Cardiac muscle cell (in vitro differentiated cells and primary cell): ENCODE measurements around the gene CARD10. TPM values are rescaled to one million over a fixed set of nuclear protein-coding genes. Genes with fewer than 3 reads are reported as not detected.
"Not testable (repeated sequence)": the region's sequence is repeated elsewhere in the genome, so short reads cannot be mapped to it uniquely, and the experiment has no call there.

Experiments
- DNase-seq, 2 donors: peaks; one replicate each; pipeline versions ENCODE4 v3.0.0 to v3.0.0-alpha.2; 2010 to 2017; ENCODE audit warnings: low read depth in 1 of 2, low spot score in 1 of 2
- H3K27ac ChIP-seq: fragments of 200-600 bp; sonication (generic); 2 replicates; pipeline ENCODE4 v1.5.1; 2016
- H3K27me3 ChIP-seq: fragments of 200-600 bp; sonication (generic); 2 replicates; pipeline ENCODE4 v1.6.0; 2016; ENCODE audit warnings: control low read depth
- H3K36me3 ChIP-seq: fragments of 200-600 bp; sonication (generic); 2 replicates; pipeline ENCODE4 v1.5.1; 2016; ENCODE audit warnings: control low read depth
- H3K4me1 ChIP-seq: fragments of 200-600 bp; sonication (generic); 2 replicates; pipeline ENCODE4 v1.8.1; 2017; ENCODE audit warnings: low read depth, mild to moderate bottlenecking, mixed run types
- H3K4me3 ChIP-seq: fragments of 200-600 bp; sonication (generic); 2 replicates; pipeline ENCODE4 v1.5.1; 2016; ENCODE audit warnings: mild to moderate bottlenecking
- H3K9me3 ChIP-seq: fragments of 200-600 bp; sonication (generic); 2 replicates; pipeline ENCODE4 v1.5.1; 2017; ENCODE audit warnings: low read depth, mild to moderate bottlenecking, control low read depth
- polyA plus RNA-seq: library from polyadenylated mRNA; unstranded; fragments of >200 nt; fragmentation: Nextera tagmentation; extraction: Ambion mirVana; gene quantifications from 2 replicates; pipeline ENCODE4 v1.2.1, GENCODE V29; 2016
- total RNA-seq: library from RNA; depleted of rRNA; stranded (reverse); fragments of >200 nt; gene quantifications from 2 replicates; pipeline ENCODE4 v1.2.3, GENCODE V29; 2016
- TF ChIP-seq, protein P1 (sequence below): IDR thresholded peaks from 2 replicates; pipeline ENCODE4 v1.5.1; 2012; ENCODE audit warnings: low read depth, mild to moderate bottlenecking, low read length

CARD10 gene
- total and polyA plus RNA-seq, 2 experiments from 2014 or later = 2.1 to 4.5 TPM

DNA sequence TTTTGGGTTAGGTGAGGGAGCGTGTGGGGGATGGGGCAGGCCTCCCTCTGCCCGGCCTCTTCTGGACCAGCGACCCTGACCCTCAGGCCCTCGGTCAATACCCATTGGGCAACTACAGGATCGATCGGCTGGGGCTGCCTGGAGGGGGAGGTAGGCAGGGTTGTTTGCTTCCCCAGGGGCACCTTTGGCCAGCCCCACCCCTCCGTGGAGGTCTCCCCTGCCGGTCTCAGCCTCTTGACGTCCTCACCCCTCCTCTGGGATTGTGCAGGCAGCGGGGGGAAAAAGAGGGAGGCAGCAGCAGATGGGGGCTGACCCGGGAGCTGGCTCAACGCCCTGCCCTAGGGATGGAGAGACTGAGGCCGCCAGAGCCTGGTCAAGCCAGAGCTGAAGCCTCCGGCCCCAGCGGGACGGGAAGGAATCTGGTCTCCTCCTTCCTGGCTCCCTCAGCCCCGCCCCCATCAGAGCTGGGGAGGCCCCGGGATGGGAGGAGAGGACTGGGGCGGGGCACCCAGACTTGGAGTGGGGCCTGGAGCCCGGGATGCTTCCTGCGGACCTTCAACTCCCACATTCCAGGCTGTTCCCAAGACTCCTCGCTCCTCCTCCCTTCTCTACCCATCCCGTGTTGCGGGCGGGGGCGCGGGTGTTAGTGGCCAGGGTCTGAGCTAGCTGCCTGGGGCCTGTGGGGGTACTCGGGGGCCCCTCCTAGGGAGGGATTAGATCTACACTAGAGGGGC, 26.7 kb upstream of the CARD10 start:
- Histone ChIP-seq H3K36me3 (no peaks in the 10 kb centered on the region), H3K4me1 (peaks cover 4% of the 10 kb centered on the region), H3K27ac (peak overlapping the region; percentile 73), H3K27me3 (no peaks in the 10 kb centered on the region), H3K4me3 (no peak overlapping the region), H3K9me3 (no peaks in the 10 kb centered on the region)
- TF ChIP-seq, protein P1, sequence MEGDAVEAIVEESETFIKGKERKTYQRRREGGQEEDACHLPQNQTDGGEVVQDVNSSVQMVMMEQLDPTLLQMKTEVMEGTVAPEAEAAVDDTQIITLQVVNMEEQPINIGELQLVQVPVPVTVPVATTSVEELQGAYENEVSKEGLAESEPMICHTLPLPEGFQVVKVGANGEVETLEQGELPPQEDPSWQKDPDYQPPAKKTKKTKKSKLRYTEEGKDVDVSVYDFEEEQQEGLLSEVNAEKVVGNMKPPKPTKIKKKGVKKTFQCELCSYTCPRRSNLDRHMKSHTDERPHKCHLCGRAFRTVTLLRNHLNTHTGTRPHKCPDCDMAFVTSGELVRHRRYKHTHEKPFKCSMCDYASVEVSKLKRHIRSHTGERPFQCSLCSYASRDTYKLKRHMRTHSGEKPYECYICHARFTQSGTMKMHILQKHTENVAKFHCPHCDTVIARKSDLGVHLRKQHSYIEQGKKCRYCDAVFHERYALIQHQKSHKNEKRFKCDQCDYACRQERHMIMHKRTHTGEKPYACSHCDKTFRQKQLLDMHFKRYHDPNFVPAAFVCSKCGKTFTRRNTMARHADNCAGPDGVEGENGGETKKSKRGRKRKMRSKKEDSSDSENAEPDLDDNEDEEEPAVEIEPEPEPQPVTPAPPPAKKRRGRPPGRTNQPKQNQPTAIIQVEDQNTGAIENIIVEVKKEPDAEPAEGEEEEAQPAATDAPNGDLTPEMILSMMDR = no peak
- peak; percentile 71 to 100 for DNase-seq

DNA sequence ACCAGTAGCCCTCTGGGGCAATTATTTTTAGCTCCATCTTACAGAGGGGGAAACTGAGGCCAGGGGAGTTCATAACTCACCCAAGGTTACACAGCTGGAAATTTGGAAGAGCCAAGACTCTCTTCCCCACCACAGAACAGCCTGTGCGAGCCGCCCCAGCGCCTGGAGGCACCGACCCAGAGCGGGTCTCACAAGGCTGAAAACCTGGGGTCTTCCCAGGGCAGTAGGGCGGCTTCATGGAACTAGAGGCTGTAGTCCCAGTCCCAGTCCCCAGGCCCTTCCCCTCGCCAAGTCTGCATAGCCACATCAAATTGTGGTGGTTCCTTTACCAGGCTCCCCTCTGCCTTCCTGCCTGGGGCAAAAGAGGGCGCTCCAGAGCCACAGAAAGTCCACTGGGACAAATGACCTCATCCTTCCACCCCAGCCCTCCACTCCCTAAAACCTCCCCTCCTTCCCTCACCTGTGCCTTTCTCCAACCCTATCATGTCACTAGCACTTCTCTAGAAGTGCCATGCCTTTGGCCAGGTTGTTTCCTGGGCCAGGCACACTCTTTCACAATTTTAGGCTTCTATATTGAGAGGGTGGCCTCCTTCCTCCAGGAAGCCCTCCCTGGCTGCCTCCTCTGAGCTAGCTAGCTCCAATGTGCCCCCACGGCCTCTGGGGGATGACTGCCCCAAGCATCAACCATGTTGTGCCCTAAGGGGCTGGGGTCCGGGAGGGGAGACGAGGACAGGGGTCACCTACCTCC, 25.9 kb upstream of the CARD10 start:
- no peaks in the 10 kb centered on the region for H3K36me3 ChIP-seq
- H3K27me3 ChIP-seq = no peaks in the 10 kb centered on the region
- TF ChIP-seq, protein P1 = peak; percentile 96
- no peak overlapping the region for H3K4me3 ChIP-seq
- no peaks in the 10 kb centered on the region for H3K9me3 ChIP-seq
- peak overlapping the region; percentile 73 for H3K27ac ChIP-seq
- peak; percentile 66 to 84 for DNase-seq
- peaks cover 4% of the 10 kb centered on the region for H3K4me1 ChIP-seq

DNA sequence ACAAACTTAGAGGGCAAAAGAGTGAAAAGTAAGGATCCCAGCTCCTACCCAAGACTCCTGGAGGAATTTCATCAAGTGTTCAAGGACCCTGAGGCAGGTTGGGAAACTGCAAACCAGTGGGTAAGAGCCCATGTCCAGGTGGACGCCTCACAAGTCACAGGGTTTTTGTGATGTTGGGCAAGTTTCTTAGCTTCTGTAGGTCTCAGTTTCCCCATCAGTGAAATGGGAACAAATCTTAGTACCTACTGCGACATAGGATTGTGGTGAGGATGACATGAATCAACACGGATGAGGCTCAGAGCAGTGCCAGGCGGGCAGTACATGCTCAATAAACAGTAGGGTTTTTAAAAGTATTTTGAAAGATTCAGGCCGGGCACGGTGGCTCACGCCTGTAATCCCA, 23.7 kb upstream of the CARD10 start:
- DNase-seq = no peak
- TF ChIP-seq, protein P1 = no peak
- no peaks in the 10 kb centered on the region for H3K9me3 ChIP-seq
- H3K36me3 ChIP-seq = no peaks in the 10 kb centered on the region
- no peak overlapping the region for H3K27ac ChIP-seq
- H3K4me1 ChIP-seq = peaks cover 3% of the 10 kb centered on the region
- H3K27me3 ChIP-seq = no peaks in the 10 kb centered on the region
- H3K4me3 ChIP-seq = no peak overlapping the region

GRCh38 chr22:37542416-37542815, 23.2 kb upstream of the CARD10 start:
- DNase-seq, H3K27ac ChIP-seq, H3K4me3 ChIP-seq, H3K36me3 ChIP-seq, H3K27me3 ChIP-seq, H3K4me1 ChIP-seq, H3K9me3 ChIP-seq: not testable (repeated sequence)

DNA sequence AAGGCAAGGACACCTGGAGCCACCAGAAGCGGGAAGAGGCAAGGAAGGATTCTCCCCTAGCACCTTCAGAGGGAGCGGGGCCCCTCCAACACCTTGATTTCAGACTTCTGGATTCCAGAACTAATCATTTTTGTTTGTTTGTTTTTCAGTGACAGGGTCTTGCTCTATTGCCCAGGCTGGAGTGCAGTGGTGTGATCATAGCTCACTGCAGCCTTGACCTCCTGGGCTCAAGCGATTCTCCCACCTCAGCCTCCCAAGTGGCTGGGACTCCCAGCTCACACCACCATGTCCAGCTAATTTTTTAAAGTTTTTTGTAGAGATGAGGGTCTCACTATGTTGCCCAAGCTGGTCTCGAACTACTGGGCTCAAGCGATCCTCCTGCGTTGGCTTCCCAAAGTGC, 20.6 kb upstream of the CARD10 start:
- not testable (repeated sequence) for DNase-seq, H3K36me3 ChIP-seq, H3K9me3 ChIP-seq, H3K4me1 ChIP-seq, H3K27ac ChIP-seq, H3K27me3 ChIP-seq, H3K4me3 ChIP-seq

- no peak overlapping the region for H3K4me3 ChIP-seq
- H3K9me3 ChIP-seq = no peaks in the 10 kb centered on the region
- DNase-seq = peak; percentile 94 to 98
- TF ChIP-seq, protein P1 = peak; percentile 92
- no peak overlapping the region for H3K27ac ChIP-seq
- peaks cover 3% of the 10 kb centered on the region for H3K4me1 ChIP-seq
- no peaks in the 10 kb centered on the region for H3K27me3 ChIP-seq
- no peaks in the 10 kb centered on the region for H3K36me3 ChIP-seq
These were observed 19.6 kb upstream of the CARD10 start for GRCh38 chr22:37538590-37539357.
